ENCODE results near the gene TRPC4. TPM values are rescaled to one million over a fixed set of nuclear protein-coding genes. Genes with fewer than 3 reads are reported as not detected.

TRPC4 gene
- total and polyA plus RNA-seq, 7 donors = 0.64 to 11.8 (median 9.4) TPM; not detected in 1

DNA sequence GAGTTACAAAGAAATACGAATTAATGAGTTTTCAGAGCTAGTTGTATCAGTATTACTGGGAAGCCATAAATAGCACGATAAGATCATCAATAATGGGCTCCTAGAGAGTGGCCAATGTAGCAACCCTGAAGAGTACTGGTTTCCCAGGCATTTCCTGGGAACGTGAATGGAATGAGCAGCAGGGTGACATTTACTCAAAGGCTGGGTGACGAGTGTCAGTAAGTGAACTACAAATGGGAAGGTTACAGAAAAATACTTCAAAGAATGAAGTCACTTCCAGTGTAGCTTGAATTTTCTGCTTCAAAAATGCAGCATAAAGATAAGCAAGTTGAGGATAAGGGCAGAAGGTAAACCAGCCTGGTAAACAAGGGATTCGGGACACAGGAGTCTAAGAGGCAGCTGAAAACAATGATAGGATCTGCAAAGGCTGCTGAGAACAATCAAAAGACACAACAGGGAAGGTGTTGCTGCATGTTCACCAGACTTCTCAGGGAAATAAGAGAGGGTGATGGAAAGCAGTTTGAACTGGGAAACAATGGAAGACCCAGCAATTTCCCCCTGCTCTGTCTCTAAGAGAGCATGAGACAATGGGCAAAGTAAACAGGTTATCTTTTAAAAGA is 222.4 kb downstream of the TRPC4 start:
- intact Hi-C loops (cut with DNase I) = loop anchor here (10.0 kb wide), 1 partner anchor 218 kb away; the partner anchor contains the start of gene TRPC4
- Histone ChIP-seq H3K27ac (no peak overlapping the region), H3K4me1 (no peaks in the 10 kb centered on the region), H3K36me3 (no peaks in the 10 kb centered on the region), H3K9me3 (no peaks in the 10 kb centered on the region), H3K4me3 (no peak overlapping the region), H3K27me3 (no peaks in the 10 kb centered on the region)
- DNase-seq = no peak
- 31 to 43% methylated on average over 5 of the region's 5 CpGs for WGBS, 2 donors
- TF ChIP-seq POLR2A (IDR thresholded peaks at IDR 0.05) (no peak), POLR2AphosphoS5 (IDR thresholded peaks at IDR 0.05) (no peak), EP300 (IDR thresholded peaks at IDR 0.05) (no peak)
- TF ChIP-seq, protein P1, sequence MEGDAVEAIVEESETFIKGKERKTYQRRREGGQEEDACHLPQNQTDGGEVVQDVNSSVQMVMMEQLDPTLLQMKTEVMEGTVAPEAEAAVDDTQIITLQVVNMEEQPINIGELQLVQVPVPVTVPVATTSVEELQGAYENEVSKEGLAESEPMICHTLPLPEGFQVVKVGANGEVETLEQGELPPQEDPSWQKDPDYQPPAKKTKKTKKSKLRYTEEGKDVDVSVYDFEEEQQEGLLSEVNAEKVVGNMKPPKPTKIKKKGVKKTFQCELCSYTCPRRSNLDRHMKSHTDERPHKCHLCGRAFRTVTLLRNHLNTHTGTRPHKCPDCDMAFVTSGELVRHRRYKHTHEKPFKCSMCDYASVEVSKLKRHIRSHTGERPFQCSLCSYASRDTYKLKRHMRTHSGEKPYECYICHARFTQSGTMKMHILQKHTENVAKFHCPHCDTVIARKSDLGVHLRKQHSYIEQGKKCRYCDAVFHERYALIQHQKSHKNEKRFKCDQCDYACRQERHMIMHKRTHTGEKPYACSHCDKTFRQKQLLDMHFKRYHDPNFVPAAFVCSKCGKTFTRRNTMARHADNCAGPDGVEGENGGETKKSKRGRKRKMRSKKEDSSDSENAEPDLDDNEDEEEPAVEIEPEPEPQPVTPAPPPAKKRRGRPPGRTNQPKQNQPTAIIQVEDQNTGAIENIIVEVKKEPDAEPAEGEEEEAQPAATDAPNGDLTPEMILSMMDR (IDR thresholded peaks at IDR 0.05) = no peak

DNA sequence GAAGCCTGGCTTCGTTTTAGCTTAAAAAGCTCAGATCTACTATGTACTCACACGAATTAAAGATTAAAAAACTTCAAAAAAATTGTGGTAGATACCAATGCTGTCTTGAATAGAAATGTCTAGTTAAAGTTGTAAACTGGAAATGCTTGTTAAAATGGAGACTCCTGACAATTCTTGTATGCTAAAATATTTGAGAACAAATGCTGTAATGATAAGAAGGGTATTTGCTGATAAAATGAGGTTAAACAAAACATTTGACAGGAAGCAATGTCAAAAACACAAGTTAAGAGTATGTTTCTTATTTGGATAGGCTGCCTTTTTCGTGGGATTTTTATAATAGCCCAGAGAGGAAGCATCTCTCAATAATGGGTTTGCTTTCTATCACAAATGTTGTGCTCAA is 223.0 kb downstream of the TRPC4 start:
- TF ChIP-seq POLR2A (IDR thresholded peaks at IDR 0.05) (no peak), POLR2AphosphoS5 (IDR thresholded peaks at IDR 0.05) (no peak), EP300 (IDR thresholded peaks at IDR 0.05) (no peak)
- TF ChIP-seq, protein P1 (IDR thresholded peaks at IDR 0.05) = no peak
- Histone ChIP-seq H3K9me3 (no peaks in the 10 kb centered on the region), H3K36me3 (no peaks in the 10 kb centered on the region), H3K4me1 (no peaks in the 10 kb centered on the region), H3K4me3 (no peak overlapping the region), H3K27ac (no peak overlapping the region), H3K27me3 (no peaks in the 10 kb centered on the region)
- intact Hi-C loops (cut with DNase I) = loop anchor here (10.0 kb wide), 1 partner anchor 218 kb away; the partner anchor contains the start of gene TRPC4
- WGBS, 2 donors = 33 to 54% methylated on average over 3 of the region's 3 CpGs
- DNase-seq = no peak

DNA sequence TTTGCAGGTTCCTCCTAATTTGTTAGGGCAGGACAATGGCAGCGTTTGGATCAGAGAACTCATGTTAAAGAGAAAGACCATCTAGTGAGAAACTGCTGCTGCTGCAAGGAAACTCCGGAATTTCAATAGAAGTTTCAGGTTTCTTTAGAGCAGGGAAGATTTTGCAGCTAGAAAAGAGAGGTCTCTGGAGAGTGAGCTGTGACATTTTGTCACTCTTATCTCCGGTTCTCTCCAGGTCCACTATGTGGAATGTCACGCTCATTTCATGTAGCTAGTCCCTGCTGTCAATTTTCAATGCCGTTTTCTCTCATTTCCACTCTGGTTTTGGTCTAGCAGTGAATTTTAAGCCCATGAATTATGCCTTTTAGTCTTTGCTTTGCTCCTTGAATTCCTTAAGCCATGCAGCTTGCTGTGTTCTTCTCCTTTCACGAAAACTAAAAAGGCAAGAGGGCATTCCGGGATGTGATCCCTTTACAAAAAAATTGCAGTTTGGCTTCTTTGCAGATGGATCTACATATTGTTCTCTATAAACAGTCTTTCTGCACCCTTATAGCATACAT is 224.3 kb downstream of the TRPC4 start:
- H3K4me1 ChIP-seq = no peaks in the 10 kb centered on the region
- no peak for DNase-seq
- H3K27me3 ChIP-seq = no peaks in the 10 kb centered on the region
- TF ChIP-seq POLR2A (IDR thresholded peaks at IDR 0.05) (no peak), POLR2AphosphoS5 (IDR thresholded peaks at IDR 0.05) (no peak), EP300 (IDR thresholded peaks at IDR 0.05) (no peak)
- TF ChIP-seq, protein P1 (IDR thresholded peaks at IDR 0.05) = no peak
- H3K27ac ChIP-seq = no peak overlapping the region
- no peaks in the 10 kb centered on the region for H3K9me3 ChIP-seq
- no peak overlapping the region for H3K4me3 ChIP-seq
- H3K36me3 ChIP-seq = no peaks in the 10 kb centered on the region
- WGBS, 2 donors = 45 to 47% methylated on average over 7 of the region's 7 CpGs
- intact Hi-C loops (cut with DNase I) = loop anchor here (10.0 kb wide), 1 partner anchor 220 kb away; the partner anchor contains the start of gene TRPC4

DNA sequence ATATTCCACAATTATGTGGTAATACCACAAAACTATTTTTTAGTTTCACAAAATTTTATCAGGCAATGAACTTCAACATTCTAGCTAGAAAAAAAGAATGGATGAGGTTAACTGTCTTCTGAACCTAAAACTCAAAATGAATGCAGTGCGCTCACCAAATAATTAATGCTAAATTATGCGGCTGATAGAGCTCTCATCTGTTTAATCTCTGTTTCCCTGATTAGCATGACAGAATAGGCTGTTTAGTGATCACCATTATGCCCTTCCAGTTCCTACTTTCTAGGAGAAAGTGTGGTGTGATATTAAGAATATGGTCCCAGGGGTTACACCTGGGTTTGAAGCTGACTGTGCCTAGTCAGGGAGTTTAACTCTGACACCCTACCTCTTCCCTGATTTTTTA is 228.2 kb downstream of the TRPC4 start:
- TF ChIP-seq POLR2AphosphoS5 (IDR thresholded peaks at IDR 0.05) (no peak), EP300 (IDR thresholded peaks at IDR 0.05) (no peak), POLR2A (IDR thresholded peaks at IDR 0.05) (no peak)
- TF ChIP-seq, protein P1 (IDR thresholded peaks at IDR 0.05) = no peak
- no peaks in the 10 kb centered on the region for H3K36me3 ChIP-seq
- H3K4me3 ChIP-seq = no peak overlapping the region
- intact Hi-C loops (cut with DNase I) = loop anchor here (10.0 kb wide), 1 partner anchor 223 kb away; the partner anchor contains the start of gene TRPC4
- WGBS, 2 donors = 97% methylated on average over 2 of the region's 2 CpGs
- H3K4me1 ChIP-seq = no peaks in the 10 kb centered on the region
- no peaks in the 10 kb centered on the region for H3K27me3 ChIP-seq
- H3K9me3 ChIP-seq = no peaks in the 10 kb centered on the region
- no peak overlapping the region for H3K27ac ChIP-seq
- no peak for DNase-seq
